GM21717 (cell line): ENCODE results near the gene HSD17B14.
A peak's percentile ranks its signal among the peaks of the same experiment; 100 is the strongest.
"Not testable (repeated sequence)": the region's sequence is repeated elsewhere in the genome, so short reads cannot be mapped to it uniquely, and the experiment has no call there.

ENCODE experiments used
- ATAC-seq: cut with Tn5 transposase; IDR thresholded peaks from one replicate; pipeline ENCODE4 v1.9.1; 2021; ENCODE audit warnings: mild to moderate bottlenecking, moderate library complexity; ENCODE audit not compliant: unreplicated experiment

Gene HSD17B14

GRCh38 chr19:48867746-48868113, 31.4 kb upstream of the HSD17B14 start:
- ATAC-seq = no peak

DNA sequence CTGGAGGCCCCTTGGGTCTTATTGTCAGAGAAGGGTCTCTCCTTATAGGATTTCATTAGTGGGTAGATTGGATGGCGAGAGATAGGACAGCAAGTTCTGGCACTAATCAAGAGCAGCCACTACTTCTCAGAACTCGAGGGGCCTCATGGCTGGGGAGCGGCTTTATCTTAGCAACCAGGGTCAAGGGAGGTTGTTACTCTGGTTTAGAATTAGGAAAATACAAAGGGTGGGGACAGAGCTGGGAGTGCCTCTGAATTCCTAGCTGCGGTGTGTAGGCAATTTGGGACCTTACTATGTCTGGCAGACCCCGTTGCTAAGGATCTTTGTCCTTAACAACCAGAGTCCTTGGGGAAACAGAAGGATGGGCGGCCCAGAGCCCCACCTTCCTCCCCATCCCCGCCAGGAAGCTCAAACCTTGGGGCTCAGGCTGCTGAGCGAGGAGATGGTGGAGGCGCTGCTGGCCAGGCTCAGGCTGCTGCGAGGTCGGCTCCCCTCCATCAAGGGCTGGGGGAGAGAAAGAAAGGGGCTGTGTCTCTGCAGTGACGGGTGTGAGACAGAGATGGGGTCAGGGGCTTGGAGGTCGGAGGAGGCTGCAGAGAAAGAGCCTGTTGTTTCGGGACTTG, 30.9 kb upstream of the HSD17B14 start:
- no peak for ATAC-seq

DNA sequence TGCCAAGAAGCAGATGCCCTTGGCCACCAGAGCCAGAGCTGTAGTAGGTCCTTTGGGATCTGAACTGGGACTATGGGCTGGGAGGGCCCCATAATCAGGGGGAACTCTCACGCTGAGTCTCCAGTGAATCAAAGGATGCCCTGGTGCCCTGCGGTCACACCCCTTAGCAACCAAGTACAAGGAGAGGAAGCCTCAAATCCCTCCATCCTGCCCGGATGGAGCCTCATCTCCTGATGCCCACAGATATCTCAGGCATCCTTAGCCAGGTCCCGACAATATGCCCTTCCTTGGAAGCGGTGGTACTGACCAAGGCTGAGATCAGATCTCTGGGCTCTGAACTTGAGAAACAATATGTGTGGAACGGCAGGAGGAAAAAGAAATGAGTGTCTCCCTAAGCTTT, 30.4 kb upstream of the HSD17B14 start:
- no peak for ATAC-seq

DNA sequence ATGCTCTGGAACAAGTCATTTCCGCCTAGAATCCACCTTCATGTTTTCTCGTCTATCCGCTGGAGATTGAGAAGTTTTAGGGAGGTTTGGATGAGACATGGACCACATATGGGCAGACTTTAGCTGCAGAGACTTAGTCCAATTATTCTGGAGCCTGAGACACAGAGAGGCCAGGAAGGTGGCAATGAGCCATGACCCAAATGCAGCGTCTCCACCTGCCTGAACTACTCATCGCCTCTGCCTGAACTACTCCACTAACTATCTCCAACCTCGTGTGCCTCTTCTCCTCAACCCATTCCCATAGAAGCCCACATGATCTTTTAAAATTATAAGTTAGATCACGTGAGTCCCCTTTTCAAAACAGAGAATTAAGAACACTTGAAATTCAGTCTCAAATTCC, 26.5 kb upstream of the HSD17B14 start:
- ATAC-seq = no peak

- no peak for ATAC-seq
Measured at GRCh38 chr19:48861313-48861712, 25.0 kb upstream of the HSD17B14 start.

DNA sequence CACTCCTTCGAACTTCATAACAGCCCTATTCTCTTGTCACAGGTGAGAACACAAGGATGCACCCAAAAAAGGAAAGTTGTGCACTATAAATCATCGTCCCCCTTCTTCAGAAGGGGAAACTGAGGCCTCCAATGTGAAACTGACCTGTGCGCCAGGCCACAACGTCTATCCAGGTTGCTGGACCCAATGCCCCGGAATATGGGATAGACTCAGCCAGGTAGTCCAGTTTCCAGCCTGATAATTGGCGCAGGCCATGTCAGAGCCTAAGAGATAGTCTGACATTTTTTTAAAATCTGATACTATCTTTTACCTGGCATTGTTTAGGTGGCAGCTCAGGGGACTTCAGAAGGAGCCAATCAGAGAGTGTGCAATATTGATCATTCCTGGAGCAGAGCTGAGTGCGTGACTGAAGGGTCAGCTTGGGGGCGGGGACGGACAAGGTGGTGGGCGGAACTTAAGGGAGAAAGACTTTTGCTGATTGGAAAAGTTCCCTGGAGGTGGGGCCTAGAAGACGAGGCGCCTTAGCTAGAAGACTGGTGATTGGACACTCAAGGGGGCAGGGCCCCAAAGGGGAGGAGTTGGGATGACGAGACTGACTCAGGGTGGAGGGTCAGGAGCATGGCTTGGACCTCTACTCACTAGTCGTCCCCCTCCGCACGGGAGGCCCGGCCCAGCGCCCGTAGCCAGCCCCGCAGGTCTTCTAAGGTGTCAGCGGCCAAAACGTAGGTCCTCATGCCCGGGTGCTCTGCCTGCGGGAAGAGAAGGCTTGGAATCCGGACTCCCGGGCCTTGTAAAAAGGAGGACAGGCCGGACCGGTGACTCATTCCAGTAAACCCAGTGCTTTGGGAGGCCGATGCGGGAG, 23.7 kb upstream of the HSD17B14 start:
- no peak for ATAC-seq

- no peak for ATAC-seq
Measured at GRCh38 chr19:48858984-48859710, 22.9 kb upstream of the HSD17B14 start.

DNA sequence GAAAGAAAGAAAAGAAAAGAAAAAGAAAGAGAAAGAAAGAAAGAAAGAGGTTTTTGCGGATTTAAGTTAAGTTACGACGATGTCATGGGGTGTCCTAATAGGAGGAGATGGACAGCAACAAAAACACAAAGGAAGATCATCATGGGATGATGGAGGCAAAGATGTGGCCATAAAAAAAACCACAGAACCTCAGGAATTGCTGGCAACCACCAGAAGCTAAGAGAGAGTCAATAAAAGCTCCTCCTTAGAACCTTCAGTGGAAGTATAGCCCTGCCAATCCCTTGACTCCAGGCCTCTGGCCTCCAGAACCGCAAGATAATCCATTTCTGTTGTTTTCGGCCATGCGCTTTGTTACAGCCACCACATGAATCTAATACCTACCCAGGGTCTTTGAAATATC, 20.6 kb upstream of the HSD17B14 start:
- ATAC-seq = no peak

- ATAC-seq = no peak
Measured at GRCh38 chr19:48854103-48854502, 17.8 kb upstream of the HSD17B14 start.

GRCh38 chr19:48853483-48853882, 17.2 kb upstream of the HSD17B14 start:
- no peak for ATAC-seq

GRCh38 chr19:48852292-48852691, 16.0 kb upstream of the HSD17B14 start:
- no peak for ATAC-seq

DNA sequence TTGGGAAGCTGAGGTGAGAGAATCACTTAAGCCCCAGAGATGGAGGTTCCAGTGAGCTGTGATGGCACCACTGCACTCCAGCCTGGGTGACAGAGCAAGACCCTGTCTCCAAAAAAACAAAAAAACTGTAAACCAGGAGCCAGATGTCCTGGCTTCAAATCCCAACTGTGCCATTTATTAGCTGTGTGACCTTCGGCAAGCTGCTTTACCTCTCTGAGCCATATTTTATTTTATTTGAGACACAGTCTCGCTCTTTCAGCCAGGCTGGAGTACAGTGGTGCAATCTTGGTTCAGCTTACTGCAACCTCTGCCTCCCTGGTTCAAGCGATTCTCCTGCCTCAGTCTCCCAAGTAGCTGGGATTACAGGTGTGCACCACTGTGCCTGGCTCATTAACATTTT, 10.4 kb upstream of the HSD17B14 start:
- ATAC-seq = not testable (repeated sequence)

DNA sequence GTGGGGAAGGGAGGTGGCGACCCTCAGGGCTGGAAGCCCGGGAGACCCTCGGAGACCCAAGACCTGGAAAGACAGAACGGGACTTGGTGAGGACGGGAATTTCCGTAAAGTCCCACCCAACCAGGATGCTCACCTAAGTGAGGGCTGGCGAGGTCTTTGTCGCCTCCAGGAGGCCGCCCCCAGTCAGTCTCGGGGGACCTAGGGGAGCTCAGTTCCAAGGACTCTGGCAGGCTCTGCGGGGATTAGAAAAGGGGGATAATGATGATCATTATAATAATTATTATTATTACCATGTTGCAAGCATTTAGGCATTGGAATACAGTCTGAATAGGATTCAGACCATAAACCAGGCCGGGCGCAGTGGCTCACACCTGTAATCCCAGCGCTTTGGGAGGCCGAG, 9.1 kb upstream of the HSD17B14 start:
- no peak for ATAC-seq

GRCh38 chr19:48844472-48844871, 8.2 kb upstream of the HSD17B14 start:
- ATAC-seq = no peak

DNA sequence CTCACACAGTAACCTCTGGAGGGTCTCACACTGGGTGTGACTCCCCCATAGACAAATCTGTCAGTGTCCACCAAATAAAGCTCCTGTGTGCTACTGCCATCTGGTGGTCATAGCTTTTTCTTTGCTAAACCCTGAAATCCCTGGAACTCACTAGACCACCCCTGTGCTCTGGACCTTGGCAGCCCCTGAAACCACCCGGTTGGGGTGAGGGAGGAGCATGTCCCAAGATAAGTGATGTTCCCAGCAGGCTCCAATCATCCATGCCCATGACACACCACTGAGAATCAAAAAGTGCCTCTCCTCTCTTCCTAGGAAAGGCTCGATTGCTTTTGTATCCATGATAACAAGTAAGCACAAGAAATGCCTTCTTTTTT, 6.5 kb upstream of the HSD17B14 start:
- no peak for ATAC-seq

DNA sequence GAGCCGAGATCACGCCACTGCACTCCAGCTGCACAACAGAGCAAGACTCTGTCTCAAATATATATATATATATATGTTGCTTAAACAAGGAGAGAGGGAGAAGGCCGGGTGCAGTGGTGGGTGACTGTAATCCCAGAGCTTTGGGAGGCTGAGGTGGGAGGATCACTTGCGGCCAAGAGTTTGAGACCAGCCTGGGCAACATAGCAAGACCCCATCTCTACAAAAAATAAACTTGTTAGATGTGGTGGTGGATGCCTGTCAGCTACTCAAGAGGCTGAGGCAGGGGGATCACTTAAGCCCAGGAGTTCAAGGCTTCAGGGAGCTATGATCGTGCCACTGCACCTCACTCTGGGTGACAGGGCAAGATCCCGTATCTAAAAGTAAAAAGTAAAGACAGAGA, 5.3 kb upstream of the HSD17B14 start:
- ATAC-seq = no peak

DNA sequence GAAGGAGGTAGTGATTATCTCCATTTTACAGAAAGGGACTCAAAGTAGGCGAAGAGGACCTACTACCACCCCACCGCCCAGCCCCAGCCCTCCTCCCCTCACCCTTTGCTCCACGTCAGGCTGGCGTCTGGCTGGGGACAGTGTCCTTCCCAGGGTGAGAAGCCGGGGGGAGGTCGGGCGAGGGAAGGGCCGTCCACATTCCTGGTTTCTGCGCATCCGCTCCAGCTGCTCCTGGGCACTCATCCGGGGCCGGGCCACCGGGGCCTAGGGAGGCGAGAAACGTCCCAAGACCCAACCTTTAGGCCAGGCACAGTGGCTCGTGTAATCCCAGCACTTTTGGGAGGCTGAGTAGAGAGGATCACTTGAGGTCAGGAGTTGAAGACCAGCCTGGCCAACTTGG, 4.8 kb upstream of the HSD17B14 start:
- ATAC-seq = no peak

- ATAC-seq = no peak
Measured at GRCh38 chr19:48837687-48838086, 1.4 kb upstream of the HSD17B14 start.

GRCh38 chr19:48837051-48837524, 797 bp upstream of the HSD17B14 start:
- no peak for ATAC-seq

- peak; percentile 77 for ATAC-seq
Measured at GRCh38 chr19:48835734-48836088, 580 bp downstream of the HSD17B14 start.

DNA sequence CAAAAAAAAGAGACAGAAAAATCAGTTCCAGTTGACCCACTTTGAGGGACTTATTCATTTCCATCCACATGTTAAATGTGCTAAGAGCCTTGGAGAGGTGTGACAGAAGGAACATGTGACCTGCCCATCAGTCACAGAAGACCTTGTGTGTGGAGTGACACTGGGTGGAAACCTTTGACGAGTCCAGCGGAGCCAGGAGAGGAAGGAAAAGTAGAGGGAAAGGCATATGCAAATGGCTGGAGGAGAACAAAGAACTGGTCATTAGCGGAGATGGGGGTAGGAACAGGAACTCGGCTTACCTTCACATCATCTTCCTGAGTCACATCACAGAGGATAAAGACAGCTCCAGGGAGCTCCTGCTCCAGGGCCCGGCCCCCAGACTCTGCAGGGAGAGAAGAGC, 2.3 kb downstream of the HSD17B14 start:
- ATAC-seq = no peak

DNA sequence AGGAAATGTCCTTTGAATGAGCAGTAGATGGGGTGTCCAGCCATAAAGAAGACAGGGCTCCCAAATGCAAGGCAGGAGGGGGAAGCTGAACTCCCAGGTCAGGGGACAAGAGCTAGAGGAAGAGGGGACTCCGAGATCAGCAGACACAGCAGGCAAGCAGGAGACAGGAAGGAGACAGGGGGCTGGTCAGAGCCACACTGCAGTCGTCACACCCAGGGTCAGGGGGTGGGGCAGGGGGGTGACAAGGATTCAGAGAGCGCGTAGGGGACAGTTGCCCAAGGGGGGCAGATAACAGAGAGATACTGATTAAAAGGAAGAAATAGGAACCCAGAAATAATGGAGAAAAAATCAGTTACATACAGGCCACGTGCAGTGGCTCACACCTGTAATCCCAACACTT, 3.2 kb downstream of the HSD17B14 start:
- no peak for ATAC-seq
